ENCODE results near the gene G2E3. TPM values are rescaled to one million over a fixed set of nuclear protein-coding genes. Genes with fewer than 3 reads are reported as not detected.
"Not testable (repeated sequence)": the region's sequence is repeated elsewhere in the genome, so short reads cannot be mapped to it uniquely, and the experiment has no call there.

G2E3 gene
- polyA plus RNA-seq, 1 experiment: 21.7 TPM

GRCh38 chr14:30603402-30603801 is 44.4 kb downstream of the G2E3 start:
- ChIA-PET POLR2A (no interaction called here), CTCF (interaction anchor here (0.7 kb wide), 2 partner anchors 272 to 1841 kb away, joined by 5 read pairs; no protein-coding TSS in a partner anchor)
- H3K27me3 ChIP-seq (ENCODE audit: control insufficient read depth, insufficient read depth, low read length): no peaks in the 10 kb centered on the region
- no peak for TF ChIP-seq CTCF (IDR thresholded peaks at IDR 0.05; ENCODE audit: low read depth, low read length)
- no peak overlapping the region for H3K4me3 ChIP-seq (ENCODE audit: low read depth, low read length)
- DNase-seq (ENCODE audit: low read depth, low spot score): no peak
- no peaks in the 10 kb centered on the region for H3K9me3 ChIP-seq (ENCODE audit: control insufficient read depth, insufficient read depth, low read length)
- H3K27ac ChIP-seq (ENCODE audit: low read depth, low read length): no peak overlapping the region

GRCh38 chr14:30604696-30605095 is 45.7 kb downstream of the G2E3 start:
- POLR2A ChIA-PET: interaction anchor here (0.6 kb wide), 1 partner anchor 305 kb away, joined by 12 read pairs; no protein-coding TSS in a partner anchor
- H3K27ac ChIP-seq (ENCODE audit: low read depth, low read length); CTCF ChIA-PET: not testable (repeated sequence)

GRCh38 chr14:30607156-30607780 is 48.3 kb downstream of the G2E3 start:
- TF ChIP-seq CTCF (IDR thresholded peaks at IDR 0.05; ENCODE audit: low read depth, low read length): no peak
- Histone ChIP-seq H3K4me3 (ENCODE audit: low read depth, low read length) (no peak overlapping the region), H3K27ac (ENCODE audit: low read depth, low read length) (no peak overlapping the region), H3K27me3 (ENCODE audit: control insufficient read depth, insufficient read depth, low read length) (no peaks in the 10 kb centered on the region), H3K9me3 (ENCODE audit: control insufficient read depth, insufficient read depth, low read length) (no peaks in the 10 kb centered on the region)
- POLR2A ChIA-PET: interaction anchor here (0.5 kb wide), 1 partner anchor 1904 kb away, joined by 3 read pairs; no protein-coding TSS in a partner anchor
- no peak for DNase-seq (ENCODE audit: low read depth, low spot score)
- CTCF ChIA-PET: interaction anchor here (0.9 kb wide), 1 partner anchor 232 kb away, joined by 4 read pairs; no protein-coding TSS in a partner anchor

More at GRCh38 chr14:30604696-30605095, 45.7 kb downstream of the G2E3 start:
- not testable (repeated sequence) for H3K4me3 ChIP-seq (ENCODE audit: low read depth, low read length); H3K27me3 ChIP-seq (ENCODE audit: control insufficient read depth, insufficient read depth, low read length); DNase-seq (ENCODE audit: low read depth, low spot score); H3K9me3 ChIP-seq (ENCODE audit: control insufficient read depth, insufficient read depth, low read length)

GRCh38 chr14:30608533-30609006 is 49.6 kb downstream of the G2E3 start:
- POLR2A ChIA-PET: interaction anchor here (0.6 kb wide), 1 partner anchor 31 kb away, joined by 8 read pairs; no protein-coding TSS in a partner anchor
- Histone ChIP-seq H3K9me3 (ENCODE audit: control insufficient read depth, insufficient read depth, low read length) (no peaks in the 10 kb centered on the region), H3K4me3 (ENCODE audit: low read depth, low read length) (no peak overlapping the region), H3K27me3 (ENCODE audit: control insufficient read depth, insufficient read depth, low read length) (no peaks in the 10 kb centered on the region), H3K27ac (ENCODE audit: low read depth, low read length) (no peak overlapping the region)
- no peak for DNase-seq (ENCODE audit: low read depth, low spot score)
- CTCF ChIA-PET: interaction anchor here (0.6 to 1.1 kb wide), 4 partner anchors 11 to 1132 kb away, joined by 3 to 4 read pairs (median 4); no protein-coding TSS in a partner anchor
- TF ChIP-seq CTCF (IDR thresholded peaks at IDR 0.05; ENCODE audit: low read depth, low read length): peak; percentile 22; the same call in 1 of the 2 replicates

- Histone ChIP-seq H3K27ac (ENCODE audit: low read depth, low read length) (no peak overlapping the region), H3K27me3 (ENCODE audit: control insufficient read depth, insufficient read depth, low read length) (no peaks in the 10 kb centered on the region), H3K4me3 (ENCODE audit: low read depth, low read length) (no peak overlapping the region), H3K9me3 (ENCODE audit: control insufficient read depth, insufficient read depth, low read length) (no peaks in the 10 kb centered on the region)
- TF ChIP-seq CTCF (IDR thresholded peaks at IDR 0.05; ENCODE audit: low read depth, low read length): peak; percentile 46
- ChIA-PET CTCF (interaction anchor here (0.7 to 1.5 kb wide), 7 partner anchors 10 to 235 kb away, joined by 3 to 13 read pairs (median 4); partner anchors contain the start of gene G2E3), POLR2A (interaction anchor here (1.5 kb wide), 1 partner anchor 11 kb away, joined by 3 read pairs; the partner anchor contains the start of gene SCFD1)
- peak; percentile 47 for DNase-seq (ENCODE audit: low read depth, low spot score)
These were observed 51.9 kb downstream of the G2E3 start for GRCh38 chr14:30610787-30611343.
